WTC11 (cell line): ENCODE data around the gene OTUD1. TPM values are rescaled to one million over a fixed set of nuclear protein-coding genes. Genes with fewer than 3 reads are reported as not detected.

ENCODE experiments used
- ATAC-seq: fragments of 200-7000 bp; cut with Tn5 transposase; 2 replicates; pipeline ENCODE4 v1.10.0; 2021; ENCODE audit warnings: mild to moderate bottlenecking, moderate library complexity
- CTCF ChIA-PET: fragments of 300-600 bp; sonication (Branson Sonifier 250); formaldehyde crosslinking; loops from one replicate; lab custom pipeline; 2021; ENCODE audit warnings: antibody characterized with exemption; lab: Charles Lee
- POLR2A ChIA-PET: fragments of 350-600 bp; sonication (Branson Sonifier 250); formaldehyde crosslinking; loops from one replicate; lab custom pipeline; 2021; ENCODE audit warnings: antibody characterized with exemption; lab: Charles Lee
- DNase-seq: peaks from one replicate; pipeline ENCODE4 v3.0.0; 2021; ENCODE audit warnings: low spot score
- H3K27ac Mint-ChIP-seq: 2 replicates; pipeline ENCODE4 v1.8.0; 2021; ENCODE audit warnings: mixed read lengths
- H3K27me3 Mint-ChIP-seq: 2 replicates; pipeline ENCODE4 v1.8.0; 2021; ENCODE audit warnings: low read depth, mild to moderate bottlenecking, moderate library complexity, mixed read lengths
- H3K36me3 Mint-ChIP-seq: 2 replicates; pipeline ENCODE4 v1.8.0; 2021; ENCODE audit warnings: mixed read lengths
- H3K4me1 Mint-ChIP-seq: 2 replicates; pipeline ENCODE4 v1.8.0; 2022; ENCODE audit warnings: mixed read lengths
- H3K4me3 Mint-ChIP-seq: 2 replicates; pipeline ENCODE4 v1.8.0; 2021; ENCODE audit warnings: mild to moderate bottlenecking, moderate library complexity, mixed read lengths
- H3K9me3 Mint-ChIP-seq: 2 replicates; pipeline ENCODE4 v1.8.0; 2021; ENCODE audit warnings: mixed read lengths
- CREM ChIP-seq: sonication (generic); formaldehyde crosslinking; IDR thresholded peaks from 2 replicates; pipeline ENCODE4 v1.8.1; 2022; ENCODE audit warnings: mild to moderate bottlenecking, missing genetic modification reagents, moderate library complexity
- GTF2I ChIP-seq: fragments of 250-450 bp; sonication (Bioruptor Pico); conservative IDR thresholded peaks from 2 replicates; pipeline ENCODE4 v1.4.0; 2021; ENCODE audit warnings: mild to moderate bottlenecking
- HMGA2 ChIP-seq: fragments of 250-450 bp; sonication (Bioruptor Pico); IDR thresholded peaks from 2 replicates; pipeline ENCODE4 v1.4.0; 2021; ENCODE audit warnings: mild to moderate bottlenecking, moderate library complexity
- NFATC4 ChIP-seq: fragments of 250-450 bp; sonication (Bioruptor Pico); IDR thresholded peaks from 2 replicates; pipeline ENCODE4 v1.9.0; 2021; ENCODE audit warnings: mild to moderate bottlenecking
- NFE2L1 ChIP-seq: sonication (generic); formaldehyde crosslinking; IDR thresholded peaks from 2 replicates; pipeline ENCODE4 v1.8.1; 2023; ENCODE audit warnings: missing genetic modification reagents
- SOX15 ChIP-seq: fragments of 250-450 bp; sonication (Bioruptor Pico); IDR thresholded peaks from 2 replicates; pipeline ENCODE4 v1.9.0; 2021; ENCODE audit warnings: mild to moderate bottlenecking
- TEAD1 ChIP-seq: sonication (generic); formaldehyde crosslinking; IDR thresholded peaks from 2 replicates; pipeline ENCODE4 v1.8.0; 2022; ENCODE audit warnings: mild to moderate bottlenecking, missing genetic modification reagents
- TEAD4 ChIP-seq: sonication (generic); formaldehyde crosslinking; IDR thresholded peaks from 2 replicates; pipeline ENCODE4 v1.8.0; 2022; ENCODE audit warnings: mild to moderate bottlenecking, missing genetic modification reagents
- ZNF219 ChIP-seq: sonication (generic); formaldehyde crosslinking; IDR thresholded peaks from 2 replicates; pipeline ENCODE4 v1.8.0; 2023; ENCODE audit warnings: missing genetic modification reagents, mild to moderate bottlenecking, borderline replicate concordance
- ZNF423 ChIP-seq: fragments of 250-450 bp; sonication (Bioruptor Pico); IDR thresholded peaks from 2 replicates; pipeline ENCODE4 v2.1.2; 2022; ENCODE audit warnings: mild to moderate bottlenecking, moderate library complexity
- total RNA-seq: library from RNA; stranded (reverse); gene quantifications from 3 replicates; pipeline ENCODE4 v1.2.3, GENCODE V29; 2021
- TF ChIP-seq, protein P1 (sequence below): sonication (generic); formaldehyde crosslinking; IDR thresholded peaks from 2 replicates; pipeline ENCODE4 v1.8.1; 2022; ENCODE audit warnings: missing genetic modification reagents, borderline replicate concordance
- TF ChIP-seq, protein P2 (sequence below): sonication (generic); formaldehyde crosslinking; IDR thresholded peaks from 2 replicates; pipeline ENCODE4 v1.8.1; 2022; ENCODE audit warnings: mild to moderate bottlenecking, missing genetic modification reagents, moderate library complexity, borderline replicate concordance
- TF ChIP-seq, protein P3 (sequence below): sonication (generic); formaldehyde crosslinking; IDR thresholded peaks from 2 replicates; pipeline ENCODE4 v1.8.0; 2022; ENCODE audit warnings: mild to moderate bottlenecking, missing genetic modification reagents
- TF ChIP-seq, protein P4 (sequence below): fragments of 250-450 bp; sonication (Bioruptor Pico); IDR thresholded peaks from 2 replicates; pipeline ENCODE4 v1.9.0; 2021; ENCODE audit warnings: mild to moderate bottlenecking, borderline replicate concordance
- TF ChIP-seq, protein P5 (sequence below): sonication (generic); formaldehyde crosslinking; IDR thresholded peaks from 2 replicates; pipeline ENCODE4 v1.8.0; 2022; ENCODE audit warnings: mild to moderate bottlenecking, missing genetic modification reagents
- TF ChIP-seq, protein P6 (sequence below): sonication (generic); formaldehyde crosslinking; IDR thresholded peaks from 2 replicates; pipeline ENCODE4 v1.8.1; 2023; ENCODE audit warnings: mild to moderate bottlenecking, missing genetic modification reagents, borderline replicate concordance
- TF ChIP-seq, protein P7 (sequence below): fragments of 250-450 bp; sonication (Bioruptor Pico); IDR thresholded peaks from 2 replicates; pipeline ENCODE4 v1.8.0; 2021; ENCODE audit warnings: mild to moderate bottlenecking

OTUD1 gene
- total RNA-seq, 1 experiment from 2014 or later, result 9.0 TPM

DNA sequence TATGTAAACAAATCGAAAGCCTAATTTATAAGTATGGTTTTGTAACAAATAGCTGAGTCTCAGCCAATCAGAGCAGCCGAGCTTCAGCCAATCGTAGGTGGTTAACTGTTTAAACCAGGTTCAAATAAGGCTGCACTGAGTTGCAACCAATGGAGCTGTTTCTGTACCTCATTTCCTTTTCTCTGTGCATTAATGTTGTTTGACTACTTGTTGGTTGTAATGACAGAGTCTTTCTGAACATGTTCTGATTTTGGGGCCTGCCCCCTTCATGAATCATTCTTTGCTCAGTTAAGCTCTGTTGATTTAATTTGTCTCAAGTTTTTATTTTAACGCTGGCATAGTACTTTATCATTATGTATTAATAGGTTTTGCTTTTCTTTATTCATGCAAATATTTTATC lies 14.6 kb downstream of the OTUD1 start:
- H3K27me3 Mint-ChIP-seq, result no peaks in the 10 kb centered on the region
- no peaks in the 10 kb centered on the region for H3K9me3 Mint-ChIP-seq
- no peak for ATAC-seq
- DNase-seq, result no peak
- no peaks in the 10 kb centered on the region for H3K36me3 Mint-ChIP-seq
- H3K4me1 Mint-ChIP-seq, result peaks cover 34% of the 10 kb centered on the region
- H3K27ac Mint-ChIP-seq, result no peak overlapping the region
- CTCF ChIA-PET, result interaction anchor here (0.6 to 0.8 kb wide), 2 partner anchors 10 to 139 kb away, joined by 3 read pairs; no protein-coding TSS in a partner anchor
- H3K4me3 Mint-ChIP-seq, result no peak overlapping the region
- TF ChIP-seq NFATC4 (CRISPR knock-in tag) (no peak), SOX15 (CRISPR knock-in tag) (no peak), TEAD1 (no peak), CREM (CRISPR knock-in tag) (no peak), GTF2I (CRISPR knock-in tag) (no peak), ZNF219 (CRISPR knock-in tag) (no peak), ZNF423 (CRISPR knock-in tag) (no peak), TEAD4 (CRISPR knock-in tag) (no peak)
- TF ChIP-seq, protein P1, sequence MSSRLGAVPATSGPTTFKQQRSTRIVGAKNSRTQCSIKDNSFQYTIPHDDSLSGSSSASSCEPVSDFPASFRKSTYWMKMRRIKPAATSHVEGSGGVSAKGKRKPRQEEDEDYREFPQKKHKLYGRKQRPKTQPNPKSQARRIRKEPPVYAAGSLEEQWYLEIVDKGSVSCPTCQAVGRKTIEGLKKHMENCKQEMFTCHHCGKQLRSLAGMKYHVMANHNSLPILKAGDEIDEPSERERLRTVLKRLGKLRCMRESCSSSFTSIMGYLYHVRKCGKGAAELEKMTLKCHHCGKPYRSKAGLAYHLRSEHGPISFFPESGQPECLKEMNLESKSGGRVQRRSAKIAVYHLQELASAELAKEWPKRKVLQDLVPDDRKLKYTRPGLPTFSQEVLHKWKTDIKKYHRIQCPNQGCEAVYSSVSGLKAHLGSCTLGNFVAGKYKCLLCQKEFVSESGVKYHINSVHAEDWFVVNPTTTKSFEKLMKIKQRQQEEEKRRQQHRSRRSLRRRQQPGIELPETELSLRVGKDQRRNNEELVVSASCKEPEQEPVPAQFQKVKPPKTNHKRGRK, result no peak
- TF ChIP-seq, protein P2, sequence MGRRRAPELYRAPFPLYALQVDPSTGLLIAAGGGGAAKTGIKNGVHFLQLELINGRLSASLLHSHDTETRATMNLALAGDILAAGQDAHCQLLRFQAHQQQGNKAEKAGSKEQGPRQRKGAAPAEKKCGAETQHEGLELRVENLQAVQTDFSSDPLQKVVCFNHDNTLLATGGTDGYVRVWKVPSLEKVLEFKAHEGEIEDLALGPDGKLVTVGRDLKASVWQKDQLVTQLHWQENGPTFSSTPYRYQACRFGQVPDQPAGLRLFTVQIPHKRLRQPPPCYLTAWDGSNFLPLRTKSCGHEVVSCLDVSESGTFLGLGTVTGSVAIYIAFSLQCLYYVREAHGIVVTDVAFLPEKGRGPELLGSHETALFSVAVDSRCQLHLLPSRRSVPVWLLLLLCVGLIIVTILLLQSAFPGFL (CRISPR knock-in tag), result no peak
- TF ChIP-seq, protein P3, sequence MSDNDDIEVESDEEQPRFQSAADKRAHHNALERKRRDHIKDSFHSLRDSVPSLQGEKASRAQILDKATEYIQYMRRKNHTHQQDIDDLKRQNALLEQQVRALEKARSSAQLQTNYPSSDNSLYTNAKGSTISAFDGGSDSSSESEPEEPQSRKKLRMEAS (CRISPR knock-in tag), result no peak
- TF ChIP-seq, protein P4, sequence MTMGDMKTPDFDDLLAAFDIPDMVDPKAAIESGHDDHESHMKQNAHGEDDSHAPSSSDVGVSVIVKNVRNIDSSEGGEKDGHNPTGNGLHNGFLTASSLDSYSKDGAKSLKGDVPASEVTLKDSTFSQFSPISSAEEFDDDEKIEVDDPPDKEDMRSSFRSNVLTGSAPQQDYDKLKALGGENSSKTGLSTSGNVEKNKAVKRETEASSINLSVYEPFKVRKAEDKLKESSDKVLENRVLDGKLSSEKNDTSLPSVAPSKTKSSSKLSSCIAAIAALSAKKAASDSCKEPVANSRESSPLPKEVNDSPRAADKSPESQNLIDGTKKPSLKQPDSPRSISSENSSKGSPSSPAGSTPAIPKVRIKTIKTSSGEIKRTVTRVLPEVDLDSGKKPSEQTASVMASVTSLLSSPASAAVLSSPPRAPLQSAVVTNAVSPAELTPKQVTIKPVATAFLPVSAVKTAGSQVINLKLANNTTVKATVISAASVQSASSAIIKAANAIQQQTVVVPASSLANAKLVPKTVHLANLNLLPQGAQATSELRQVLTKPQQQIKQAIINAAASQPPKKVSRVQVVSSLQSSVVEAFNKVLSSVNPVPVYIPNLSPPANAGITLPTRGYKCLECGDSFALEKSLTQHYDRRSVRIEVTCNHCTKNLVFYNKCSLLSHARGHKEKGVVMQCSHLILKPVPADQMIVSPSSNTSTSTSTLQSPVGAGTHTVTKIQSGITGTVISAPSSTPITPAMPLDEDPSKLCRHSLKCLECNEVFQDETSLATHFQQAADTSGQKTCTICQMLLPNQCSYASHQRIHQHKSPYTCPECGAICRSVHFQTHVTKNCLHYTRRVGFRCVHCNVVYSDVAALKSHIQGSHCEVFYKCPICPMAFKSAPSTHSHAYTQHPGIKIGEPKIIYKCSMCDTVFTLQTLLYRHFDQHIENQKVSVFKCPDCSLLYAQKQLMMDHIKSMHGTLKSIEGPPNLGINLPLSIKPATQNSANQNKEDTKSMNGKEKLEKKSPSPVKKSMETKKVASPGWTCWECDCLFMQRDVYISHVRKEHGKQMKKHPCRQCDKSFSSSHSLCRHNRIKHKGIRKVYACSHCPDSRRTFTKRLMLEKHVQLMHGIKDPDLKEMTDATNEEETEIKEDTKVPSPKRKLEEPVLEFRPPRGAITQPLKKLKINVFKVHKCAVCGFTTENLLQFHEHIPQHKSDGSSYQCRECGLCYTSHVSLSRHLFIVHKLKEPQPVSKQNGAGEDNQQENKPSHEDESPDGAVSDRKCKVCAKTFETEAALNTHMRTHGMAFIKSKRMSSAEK (CRISPR knock-in tag), result no peak
- TF ChIP-seq, protein P5, sequence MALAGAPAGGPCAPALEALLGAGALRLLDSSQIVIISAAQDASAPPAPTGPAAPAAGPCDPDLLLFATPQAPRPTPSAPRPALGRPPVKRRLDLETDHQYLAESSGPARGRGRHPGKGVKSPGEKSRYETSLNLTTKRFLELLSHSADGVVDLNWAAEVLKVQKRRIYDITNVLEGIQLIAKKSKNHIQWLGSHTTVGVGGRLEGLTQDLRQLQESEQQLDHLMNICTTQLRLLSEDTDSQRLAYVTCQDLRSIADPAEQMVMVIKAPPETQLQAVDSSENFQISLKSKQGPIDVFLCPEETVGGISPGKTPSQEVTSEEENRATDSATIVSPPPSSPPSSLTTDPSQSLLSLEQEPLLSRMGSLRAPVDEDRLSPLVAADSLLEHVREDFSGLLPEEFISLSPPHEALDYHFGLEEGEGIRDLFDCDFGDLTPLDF, result no peak
- TF ChIP-seq, all 79 proteins: peak for 0
- POLR2A ChIA-PET, result interaction anchor here (0.6 kb wide), 1 partner anchor 146 kb away, joined by 4 read pairs; no protein-coding TSS in a partner anchor

DNA sequence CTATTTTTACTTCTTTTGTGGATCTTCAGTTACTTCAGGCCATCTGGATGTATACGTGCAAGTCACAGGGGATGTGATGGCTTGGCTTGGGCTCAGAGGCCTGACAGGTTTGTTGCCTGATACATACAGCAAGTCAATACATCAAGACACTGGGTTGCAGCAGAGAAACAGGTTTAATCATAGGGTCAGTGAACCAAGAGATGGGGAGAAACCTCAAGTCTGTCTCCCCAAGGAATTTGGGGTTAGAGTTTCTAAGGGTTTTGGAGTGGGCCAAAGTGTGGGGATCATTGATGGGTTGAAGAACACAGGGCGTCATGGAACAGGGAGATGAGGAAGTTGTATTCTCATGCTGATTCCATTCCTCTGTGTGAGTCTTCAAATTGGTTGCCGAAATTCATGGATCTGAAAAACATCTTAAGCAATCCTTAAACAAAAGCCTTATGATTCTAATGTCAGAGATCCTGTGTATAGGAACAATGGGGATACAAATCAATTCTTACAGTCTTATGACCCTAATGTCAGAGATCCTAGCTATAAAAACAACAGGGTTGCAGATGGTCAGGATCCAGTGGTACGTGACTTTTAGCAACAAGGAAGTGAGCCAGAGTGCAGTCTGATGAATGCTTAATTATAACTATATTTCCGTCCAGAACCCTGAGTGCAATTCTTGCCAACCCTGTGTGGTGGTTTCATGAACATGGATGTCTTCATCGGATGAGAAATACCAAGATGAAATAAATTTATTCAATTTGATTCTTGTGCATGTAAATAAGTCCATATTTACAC lies 18.9 kb downstream of the OTUD1 start:
- peaks cover 66% of the 10 kb centered on the region for H3K4me1 Mint-ChIP-seq
- DNase-seq (no peak), ATAC-seq (no peak)
- no peaks in the 10 kb centered on the region for H3K27me3 Mint-ChIP-seq
- H3K4me3 Mint-ChIP-seq, result no peak overlapping the region
- ChIA-PET CTCF (no interaction called here), POLR2A (no interaction called here)
- no peak overlapping the region for H3K27ac Mint-ChIP-seq
- H3K36me3 Mint-ChIP-seq, result 0 out of 2 replicates have a peak, but pooled peaks cover 3% of the 10 kb centered on the region
- H3K9me3 Mint-ChIP-seq, result peaks cover 5% of the 10 kb centered on the region; the same call in 1 of the 2 replicates
- no peak for TF ChIP-seq NFE2L1
- TF ChIP-seq, protein P6, sequence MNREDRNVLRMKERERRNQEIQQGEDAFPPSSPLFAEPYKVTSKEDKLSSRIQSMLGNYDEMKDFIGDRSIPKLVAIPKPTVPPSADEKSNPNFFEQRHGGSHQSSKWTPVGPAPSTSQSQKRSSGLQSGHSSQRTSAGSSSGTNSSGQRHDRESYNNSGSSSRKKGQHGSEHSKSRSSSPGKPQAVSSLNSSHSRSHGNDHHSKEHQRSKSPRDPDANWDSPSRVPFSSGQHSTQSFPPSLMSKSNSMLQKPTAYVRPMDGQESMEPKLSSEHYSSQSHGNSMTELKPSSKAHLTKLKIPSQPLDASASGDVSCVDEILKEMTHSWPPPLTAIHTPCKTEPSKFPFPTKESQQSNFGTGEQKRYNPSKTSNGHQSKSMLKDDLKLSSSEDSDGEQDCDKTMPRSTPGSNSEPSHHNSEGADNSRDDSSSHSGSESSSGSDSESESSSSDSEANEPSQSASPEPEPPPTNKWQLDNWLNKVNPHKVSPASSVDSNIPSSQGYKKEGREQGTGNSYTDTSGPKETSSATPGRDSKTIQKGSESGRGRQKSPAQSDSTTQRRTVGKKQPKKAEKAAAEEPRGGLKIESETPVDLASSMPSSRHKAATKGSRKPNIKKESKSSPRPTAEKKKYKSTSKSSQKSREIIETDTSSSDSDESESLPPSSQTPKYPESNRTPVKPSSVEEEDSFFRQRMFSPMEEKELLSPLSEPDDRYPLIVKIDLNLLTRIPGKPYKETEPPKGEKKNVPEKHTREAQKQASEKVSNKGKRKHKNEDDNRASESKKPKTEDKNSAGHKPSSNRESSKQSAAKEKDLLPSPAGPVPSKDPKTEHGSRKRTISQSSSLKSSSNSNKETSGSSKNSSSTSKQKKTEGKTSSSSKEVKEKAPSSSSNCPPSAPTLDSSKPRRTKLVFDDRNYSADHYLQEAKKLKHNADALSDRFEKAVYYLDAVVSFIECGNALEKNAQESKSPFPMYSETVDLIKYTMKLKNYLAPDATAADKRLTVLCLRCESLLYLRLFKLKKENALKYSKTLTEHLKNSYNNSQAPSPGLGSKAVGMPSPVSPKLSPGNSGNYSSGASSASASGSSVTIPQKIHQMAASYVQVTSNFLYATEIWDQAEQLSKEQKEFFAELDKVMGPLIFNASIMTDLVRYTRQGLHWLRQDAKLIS (CRISPR knock-in tag), result no peak
- TF ChIP-seq HMGA2 (CRISPR knock-in tag), result no peak
- TF ChIP-seq, protein P7, sequence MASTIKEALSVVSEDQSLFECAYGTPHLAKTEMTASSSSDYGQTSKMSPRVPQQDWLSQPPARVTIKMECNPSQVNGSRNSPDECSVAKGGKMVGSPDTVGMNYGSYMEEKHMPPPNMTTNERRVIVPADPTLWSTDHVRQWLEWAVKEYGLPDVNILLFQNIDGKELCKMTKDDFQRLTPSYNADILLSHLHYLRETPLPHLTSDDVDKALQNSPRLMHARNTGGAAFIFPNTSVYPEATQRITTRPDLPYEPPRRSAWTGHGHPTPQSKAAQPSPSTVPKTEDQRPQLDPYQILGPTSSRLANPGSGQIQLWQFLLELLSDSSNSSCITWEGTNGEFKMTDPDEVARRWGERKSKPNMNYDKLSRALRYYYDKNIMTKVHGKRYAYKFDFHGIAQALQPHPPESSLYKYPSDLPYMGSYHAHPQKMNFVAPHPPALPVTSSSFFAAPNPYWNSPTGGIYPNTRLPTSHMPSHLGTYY (CRISPR knock-in tag), result no peak
